Epithelial cell of esophagus (primary cell): ENCODE measurements around the gene SF3B2.
A peak's percentile ranks its signal among the peaks of the same experiment; 100 is the strongest.
"Not testable (repeated sequence)": the region's sequence is repeated elsewhere in the genome, so short reads cannot be mapped to it uniquely, and the experiment has no call there.

ENCODE experiments used
- DNase-seq: peaks from one replicate; pipeline ENCODE4 v3.0.0; 2010; ENCODE audit warnings: low read depth
- H3K4me3 ChIP-seq: 2 replicates; pipeline ENCODE4 v1.5.1; 2011; ENCODE audit warnings: mild to moderate bottlenecking, low read length, control low read depth
- TF ChIP-seq, protein P1 (sequence below): IDR thresholded peaks from 2 replicates; pipeline ENCODE4 v1.5.1; 2011; ENCODE audit warnings: low read depth, mild to moderate bottlenecking, low read length, control low read depth, inconsistent platforms; ENCODE audit not compliant: insufficient read depth; ENCODE audit errors: missing control alignments

Gene SF3B2

DNA sequence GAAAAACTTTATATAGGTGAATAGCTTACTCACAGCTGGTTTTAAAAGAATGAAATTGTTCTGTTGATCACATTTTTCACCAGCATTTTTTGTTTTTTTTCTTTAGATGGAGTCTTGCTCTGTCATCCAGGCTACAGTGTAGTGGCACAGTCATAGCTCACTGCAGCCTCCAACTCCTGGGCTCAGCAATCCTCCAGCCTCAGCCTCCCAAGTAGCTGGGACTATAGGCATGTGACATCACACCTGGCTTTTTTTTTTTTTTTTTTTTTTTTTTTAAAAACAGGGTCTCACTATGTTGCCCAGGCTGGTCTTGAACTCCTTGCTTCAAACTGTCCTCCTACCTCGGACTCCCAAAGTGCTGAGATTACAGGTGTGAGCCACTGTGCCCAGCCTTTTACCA lies 21.5 kb downstream of the SF3B2 start:
- H3K4me3 ChIP-seq: no peak overlapping the region

DNA sequence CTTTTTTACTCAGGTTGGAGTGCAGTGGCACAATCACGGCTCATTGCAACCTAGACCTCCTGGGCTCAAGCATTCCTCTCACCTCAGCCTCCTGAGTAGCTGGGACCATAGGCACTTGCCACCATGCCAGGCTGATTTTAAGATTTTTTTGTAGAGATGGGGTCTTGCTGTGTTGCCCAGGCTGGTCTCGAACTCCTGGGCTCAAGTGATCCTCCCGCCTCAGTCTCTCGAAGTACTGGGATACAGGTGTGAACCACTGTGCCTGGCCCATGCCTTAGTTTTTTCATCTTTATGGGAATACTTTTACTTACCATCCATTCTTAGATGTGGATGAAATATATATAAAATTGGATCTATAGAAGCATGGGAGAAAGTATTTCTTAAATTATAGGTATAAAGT lies 23.1 kb downstream of the SF3B2 start:
- H3K4me3 ChIP-seq: no peak overlapping the region
- no peak for DNase-seq
- TF ChIP-seq, protein P1, sequence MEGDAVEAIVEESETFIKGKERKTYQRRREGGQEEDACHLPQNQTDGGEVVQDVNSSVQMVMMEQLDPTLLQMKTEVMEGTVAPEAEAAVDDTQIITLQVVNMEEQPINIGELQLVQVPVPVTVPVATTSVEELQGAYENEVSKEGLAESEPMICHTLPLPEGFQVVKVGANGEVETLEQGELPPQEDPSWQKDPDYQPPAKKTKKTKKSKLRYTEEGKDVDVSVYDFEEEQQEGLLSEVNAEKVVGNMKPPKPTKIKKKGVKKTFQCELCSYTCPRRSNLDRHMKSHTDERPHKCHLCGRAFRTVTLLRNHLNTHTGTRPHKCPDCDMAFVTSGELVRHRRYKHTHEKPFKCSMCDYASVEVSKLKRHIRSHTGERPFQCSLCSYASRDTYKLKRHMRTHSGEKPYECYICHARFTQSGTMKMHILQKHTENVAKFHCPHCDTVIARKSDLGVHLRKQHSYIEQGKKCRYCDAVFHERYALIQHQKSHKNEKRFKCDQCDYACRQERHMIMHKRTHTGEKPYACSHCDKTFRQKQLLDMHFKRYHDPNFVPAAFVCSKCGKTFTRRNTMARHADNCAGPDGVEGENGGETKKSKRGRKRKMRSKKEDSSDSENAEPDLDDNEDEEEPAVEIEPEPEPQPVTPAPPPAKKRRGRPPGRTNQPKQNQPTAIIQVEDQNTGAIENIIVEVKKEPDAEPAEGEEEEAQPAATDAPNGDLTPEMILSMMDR: no peak

More for the DNA sequence above, 21.5 kb downstream of the SF3B2 start:
- TF ChIP-seq, protein P1: no peak
- DNase-seq: no peak

DNA sequence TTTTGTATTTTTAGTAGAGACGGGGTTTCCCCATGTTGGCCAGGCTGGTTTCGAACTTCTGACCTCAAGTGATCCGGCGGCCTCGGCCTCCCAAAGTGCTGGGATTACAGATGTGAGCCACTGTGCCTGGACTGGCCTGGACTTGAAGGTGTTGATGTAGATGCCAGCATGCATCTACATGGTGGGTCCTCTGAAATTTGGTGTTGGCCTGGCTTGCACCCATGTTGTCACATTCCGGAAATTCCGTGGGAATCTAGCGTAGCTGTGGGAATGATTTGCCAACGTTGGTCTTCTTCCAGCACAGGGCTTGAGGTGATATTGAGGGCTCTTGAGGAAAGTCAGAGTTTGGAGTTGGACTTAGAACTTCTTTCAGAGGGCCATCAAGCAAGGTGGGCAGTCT lies 24.4 kb downstream of the SF3B2 start:
- TF ChIP-seq, protein P1: no peak
- H3K4me3 ChIP-seq: no peak overlapping the region
- no peak for DNase-seq

DNA sequence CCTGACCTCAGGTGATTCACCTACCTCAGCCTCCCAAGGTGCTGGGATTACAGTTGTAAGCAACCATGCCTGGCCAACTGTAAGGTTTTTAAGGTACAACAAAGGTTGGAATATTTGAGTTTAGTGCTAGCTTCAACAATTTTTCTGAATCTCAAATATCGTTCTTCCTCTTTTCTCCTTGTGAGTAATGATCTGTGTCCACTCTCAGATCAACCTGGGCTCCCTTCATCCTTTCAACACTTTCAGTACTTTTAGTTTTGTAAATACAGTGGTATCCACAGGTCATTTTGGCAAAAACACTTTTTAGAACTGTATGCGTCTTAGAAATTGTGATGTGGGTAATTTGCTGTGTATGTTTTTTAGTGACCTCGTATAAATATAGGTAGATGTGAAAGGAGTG lies 25.8 kb downstream of the SF3B2 start:
- no peak overlapping the region for H3K4me3 ChIP-seq
- no peak for DNase-seq
- TF ChIP-seq, protein P1: no peak

DNA sequence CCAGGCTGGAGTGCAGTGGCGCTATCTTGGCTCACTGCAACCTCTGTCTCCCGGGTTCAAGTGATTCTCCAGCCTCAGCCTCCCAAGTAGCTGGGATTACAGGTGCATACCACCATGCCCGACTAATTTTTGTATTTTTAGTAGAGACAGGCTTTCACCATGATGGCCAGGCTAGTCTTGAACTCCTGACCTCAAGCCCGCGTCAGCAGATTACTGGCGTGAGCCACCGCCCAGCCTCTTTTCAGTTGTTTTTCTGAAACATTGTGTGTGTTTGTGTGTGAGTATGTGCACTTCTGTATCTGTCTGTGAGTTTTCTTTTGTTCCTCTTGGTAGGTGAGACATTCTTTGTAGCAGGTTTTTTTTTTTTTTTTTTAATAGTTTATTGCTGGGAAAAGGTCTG lies 26.8 kb downstream of the SF3B2 start:
- not testable (repeated sequence) for DNase-seq, H3K4me3 ChIP-seq

DNA sequence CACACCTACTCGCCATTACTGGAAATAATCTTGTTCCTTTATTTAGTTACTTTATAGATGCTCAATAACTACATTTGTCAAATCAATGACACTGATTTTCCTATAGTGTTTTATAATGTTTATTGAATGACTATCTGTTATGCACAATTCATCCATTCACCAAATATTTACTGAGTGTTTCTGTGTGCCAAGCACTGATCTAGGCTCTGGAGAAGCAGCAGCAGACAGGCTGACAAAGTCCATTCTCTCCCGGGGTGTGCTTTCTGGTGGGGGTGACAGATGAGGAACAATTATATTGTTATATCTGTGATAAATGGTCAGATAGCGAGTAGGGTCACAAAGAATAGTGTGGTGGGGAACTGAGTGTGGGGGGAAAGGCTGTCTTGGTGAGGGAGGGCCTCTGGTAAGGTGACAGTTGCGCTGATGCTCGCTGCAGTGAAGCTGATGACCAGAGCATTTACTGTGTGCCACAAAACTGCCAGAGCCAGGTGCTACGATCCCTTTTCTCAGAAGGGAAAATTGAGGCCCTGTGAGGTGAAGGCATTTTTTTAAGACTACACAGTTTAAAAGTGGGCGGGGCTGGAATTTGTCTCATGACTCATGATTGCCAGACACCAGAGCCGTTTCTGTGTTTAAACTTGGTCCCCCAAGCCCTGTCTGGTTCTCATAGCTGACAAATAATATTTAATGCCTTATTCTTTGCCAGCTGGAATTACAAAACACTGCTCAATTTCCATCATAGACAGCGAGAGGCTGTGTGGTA lies 28.1 kb downstream of the SF3B2 start:
- no peak overlapping the region for H3K4me3 ChIP-seq
- peak; percentile 85 for DNase-seq
- TF ChIP-seq, protein P1: no peak

DNA sequence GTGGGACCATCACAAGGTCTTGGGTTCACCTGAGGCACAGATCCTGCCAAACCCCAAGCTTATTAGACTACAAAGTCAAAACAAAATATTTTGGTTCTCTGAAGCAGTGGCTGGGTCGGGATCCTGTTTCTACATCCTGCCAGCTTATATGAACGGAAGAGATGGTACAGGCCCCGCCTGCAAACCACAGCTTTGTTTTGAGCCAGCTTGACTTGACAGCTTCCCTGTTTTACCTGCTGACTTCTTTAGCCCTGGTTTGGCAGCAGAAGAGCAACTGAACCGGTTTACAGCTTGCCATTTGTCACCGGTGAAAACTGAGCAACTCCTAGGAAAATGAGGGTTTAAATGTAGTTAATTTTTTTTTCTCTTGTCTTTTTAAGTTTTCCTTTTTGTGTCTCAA lies 29.3 kb downstream of the SF3B2 start:
- H3K4me3 ChIP-seq: peak overlapping the region; percentile 14
- TF ChIP-seq, protein P1: no peak
- peak; percentile 95 for DNase-seq
